RPMI8226 (cell line): ENCODE data around the gene RPL32.

ENCODE experiments used
- DNase-seq: peaks from one replicate; pipeline ENCODE4 v3.0.0-alpha.2; 2015

RPL32 gene

DNA sequence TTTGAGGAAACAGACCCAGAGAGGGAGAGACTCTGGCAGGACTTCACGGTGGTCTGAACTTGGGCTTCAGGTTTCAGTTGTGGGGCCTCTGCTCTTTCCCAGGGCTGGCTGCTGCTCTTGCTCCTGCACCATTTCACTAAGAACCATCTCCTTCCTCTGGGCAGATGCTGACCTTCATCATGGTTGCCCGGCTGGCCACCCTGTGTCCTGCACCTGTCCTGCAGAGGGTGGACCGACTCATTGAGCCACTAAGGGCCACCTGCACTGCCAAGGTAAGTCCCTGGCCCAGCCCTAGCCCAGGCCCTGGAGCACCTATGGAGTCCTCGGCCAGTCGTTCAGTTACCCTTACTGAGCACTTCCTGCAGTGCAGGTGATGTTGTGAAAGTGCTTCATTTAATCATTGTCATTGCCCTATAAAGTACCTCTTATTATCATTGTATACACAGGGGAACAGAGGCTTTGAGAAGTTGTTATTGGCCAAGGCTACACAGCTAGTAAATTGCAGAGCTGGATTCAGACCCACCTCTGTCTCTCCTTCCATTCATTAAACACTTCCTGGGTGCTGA is 10.0 kb downstream of the RPL32 start:
- no peak for DNase-seq

DNA sequence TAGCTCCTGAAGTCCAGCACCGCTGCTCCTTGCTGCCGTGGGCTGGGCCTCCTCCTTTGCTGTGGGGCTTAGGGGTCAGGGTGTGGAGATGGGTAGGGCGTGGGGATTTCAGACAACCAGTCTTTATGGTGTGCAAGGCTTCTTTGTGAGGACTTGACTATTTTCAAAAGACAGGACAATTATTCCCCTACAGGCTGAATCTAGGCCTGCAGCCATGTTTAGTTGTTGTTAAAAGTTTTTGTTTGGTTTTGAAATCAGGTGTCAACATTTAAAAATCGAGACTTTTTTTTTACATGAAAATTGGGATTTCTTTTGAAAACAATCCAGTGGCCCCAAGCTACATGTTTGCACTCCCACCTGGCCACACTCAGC is 10.6 kb downstream of the RPL32 start:
- DNase-seq = no peak

DNA sequence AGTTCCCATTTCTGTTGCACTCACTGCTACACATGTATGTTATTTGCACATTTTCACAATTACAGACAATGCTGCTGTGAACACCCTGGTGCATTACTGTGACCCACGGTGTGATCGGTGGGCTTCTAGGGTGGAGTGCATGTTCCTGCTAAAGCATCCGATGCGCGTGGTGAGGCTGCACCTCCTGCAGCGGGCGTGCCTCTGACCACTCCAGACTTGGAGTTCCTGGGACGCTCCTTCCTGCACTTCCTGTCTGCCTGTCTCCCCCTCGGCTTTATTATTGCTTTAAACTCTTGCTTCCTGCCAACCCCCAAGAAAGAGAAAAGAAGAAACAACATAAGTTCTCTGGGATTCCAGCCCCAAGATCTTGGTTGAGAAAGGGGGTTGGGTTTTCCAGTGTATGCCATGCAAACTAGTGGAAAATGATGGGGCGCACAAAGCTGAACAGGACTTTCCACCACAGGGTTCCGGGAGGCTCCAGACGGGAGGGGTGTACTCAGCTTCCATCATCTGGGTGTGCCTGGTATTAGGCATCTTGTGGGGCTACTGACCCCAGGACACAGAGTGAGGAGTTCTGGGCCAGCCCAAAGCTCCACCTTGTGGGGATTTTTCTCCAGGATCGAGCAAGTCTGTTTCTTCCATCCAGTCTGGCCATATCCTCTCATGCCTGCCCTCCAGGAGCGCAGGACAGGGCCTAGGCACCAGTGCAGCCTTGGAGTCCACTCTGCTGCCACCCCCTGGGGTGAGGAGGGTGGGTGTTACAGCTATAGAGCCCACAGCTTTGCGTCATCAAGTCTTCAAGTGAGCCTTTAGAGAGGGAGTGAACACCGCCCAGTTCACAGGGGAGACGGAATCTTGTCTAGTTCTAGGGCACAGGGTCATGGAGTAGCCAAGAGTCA is 11.2 kb downstream of the RPL32 start:
- no peak for DNase-seq

DNA sequence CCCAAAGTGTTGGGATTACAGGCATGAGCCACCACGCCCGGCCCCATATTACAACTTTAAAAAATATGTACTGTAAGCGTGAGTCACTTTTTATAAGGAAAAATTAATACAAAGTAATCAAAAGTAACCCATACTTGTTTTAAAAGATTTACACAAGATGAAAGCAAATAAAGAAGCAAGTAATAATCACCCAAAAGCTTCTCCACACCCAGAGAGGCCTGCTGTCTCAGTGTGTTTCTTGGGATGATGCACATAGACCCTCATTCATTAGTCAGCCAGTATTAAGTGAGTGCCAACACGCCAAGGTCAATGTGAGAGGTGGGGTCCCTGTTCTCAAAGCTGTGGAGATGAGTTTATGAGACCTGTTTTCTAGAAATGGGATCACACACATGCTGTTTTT is 12.0 kb downstream of the RPL32 start:
- no peak for DNase-seq

DNA sequence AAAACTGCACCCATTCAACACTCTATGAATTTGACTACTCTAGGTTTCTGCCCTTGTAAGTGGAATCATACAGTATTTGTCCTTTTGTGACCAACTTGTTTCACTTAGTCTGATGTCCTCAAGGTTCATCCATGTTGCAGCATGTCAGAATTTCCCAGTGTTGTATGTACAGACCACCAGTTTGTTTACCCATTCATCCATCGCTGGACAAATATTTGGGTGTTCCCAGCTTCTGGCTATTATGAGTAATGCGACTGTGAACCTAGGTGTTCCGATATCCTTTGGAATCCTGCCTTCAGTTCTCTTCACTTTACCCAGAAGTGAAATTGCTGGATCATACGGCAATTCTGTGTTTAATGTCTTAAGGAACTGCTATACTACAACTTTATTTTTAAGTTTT is 12.6 kb downstream of the RPL32 start:
- DNase-seq = no peak

DNA sequence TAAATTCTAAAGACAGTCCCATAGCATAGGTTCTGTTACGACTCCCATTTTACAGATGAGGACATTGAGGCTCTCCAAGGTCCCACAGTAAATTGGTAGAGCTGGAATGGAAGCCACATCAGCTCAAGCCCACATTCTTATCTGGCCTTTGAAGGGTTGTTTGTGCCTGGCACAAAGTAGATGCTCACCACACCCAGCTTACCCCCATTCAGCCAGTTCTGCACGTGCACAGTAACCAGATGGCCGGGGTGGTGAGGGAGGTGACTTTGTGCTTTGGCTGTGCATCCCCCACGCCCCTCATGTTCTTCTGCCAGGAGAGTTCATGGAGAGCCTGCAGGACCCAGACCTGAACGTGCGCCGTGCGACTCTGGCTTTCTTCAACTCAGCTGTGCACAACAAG is 16.2 kb downstream of the RPL32 start:
- DNase-seq = no peak

DNA sequence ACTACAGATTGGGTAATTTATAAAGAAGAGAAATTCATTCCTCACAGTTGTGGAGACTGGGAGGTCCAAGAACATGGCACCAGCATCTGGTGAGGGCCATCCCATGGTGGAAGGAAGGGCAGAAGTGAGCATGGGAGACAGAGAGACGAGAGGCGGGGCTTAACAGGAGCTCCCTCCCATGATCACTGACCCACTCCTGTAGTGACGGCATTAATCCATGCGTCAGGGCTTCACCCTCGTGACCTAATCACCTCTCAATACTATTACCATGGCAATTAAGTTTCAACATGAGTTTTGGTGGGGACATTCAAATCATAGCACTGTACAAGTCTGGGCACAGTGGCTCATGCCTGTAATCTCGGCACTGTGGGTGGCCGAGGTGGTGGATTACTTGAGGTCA is 17.1 kb downstream of the RPL32 start:
- no peak for DNase-seq

DNA sequence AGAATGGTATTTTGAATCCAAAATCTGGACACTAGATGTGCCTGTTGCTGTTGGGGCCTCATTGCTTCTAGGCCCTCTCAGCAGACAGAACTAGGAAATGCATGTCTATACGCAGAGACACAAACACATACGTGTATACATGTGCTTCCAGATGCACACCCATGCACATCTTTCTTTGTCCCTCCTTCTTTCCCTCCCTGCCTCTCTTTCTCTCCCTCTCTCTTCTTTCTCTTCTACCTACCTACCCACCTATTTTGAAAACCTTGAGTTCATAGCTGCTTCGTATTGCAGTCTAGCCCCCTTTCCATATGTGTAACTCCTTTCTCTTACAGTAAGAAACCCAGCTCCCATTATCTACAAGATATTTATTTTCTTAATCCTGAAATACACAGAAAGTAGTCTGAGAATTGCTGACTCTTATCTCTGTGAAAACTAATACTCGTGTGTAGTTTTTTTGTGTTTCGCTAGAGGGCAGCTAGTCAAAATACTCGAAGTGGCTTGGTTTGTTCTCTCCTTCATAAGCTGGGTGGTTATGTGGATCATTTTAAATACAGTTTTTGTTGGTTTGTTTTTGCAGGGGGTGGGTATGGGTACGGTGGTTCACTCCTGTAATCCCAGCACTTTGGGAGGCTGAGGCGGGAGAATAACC is 18.5 kb downstream of the RPL32 start:
- DNase-seq = peak; percentile 53

DNA sequence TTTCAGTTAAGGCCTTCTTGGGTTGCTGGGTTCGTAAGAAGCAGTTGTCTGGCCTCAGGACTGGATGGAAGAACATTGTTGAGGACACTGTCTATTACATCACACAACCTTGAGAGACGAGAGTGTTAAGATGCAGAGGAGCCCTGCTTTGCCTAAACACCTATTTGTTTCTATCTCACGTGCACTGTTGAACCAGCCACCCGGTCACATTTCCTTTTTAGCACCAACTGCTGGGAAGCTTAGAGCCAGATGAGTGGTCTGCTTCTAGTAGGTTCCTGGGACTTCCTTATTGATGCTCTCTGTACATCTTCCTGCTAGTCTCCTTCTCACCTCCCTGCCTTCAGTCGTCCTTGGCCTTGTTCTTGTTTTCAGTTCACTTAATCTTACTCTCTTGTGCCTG is 22.6 kb downstream of the RPL32 start:
- no peak for DNase-seq

DNA sequence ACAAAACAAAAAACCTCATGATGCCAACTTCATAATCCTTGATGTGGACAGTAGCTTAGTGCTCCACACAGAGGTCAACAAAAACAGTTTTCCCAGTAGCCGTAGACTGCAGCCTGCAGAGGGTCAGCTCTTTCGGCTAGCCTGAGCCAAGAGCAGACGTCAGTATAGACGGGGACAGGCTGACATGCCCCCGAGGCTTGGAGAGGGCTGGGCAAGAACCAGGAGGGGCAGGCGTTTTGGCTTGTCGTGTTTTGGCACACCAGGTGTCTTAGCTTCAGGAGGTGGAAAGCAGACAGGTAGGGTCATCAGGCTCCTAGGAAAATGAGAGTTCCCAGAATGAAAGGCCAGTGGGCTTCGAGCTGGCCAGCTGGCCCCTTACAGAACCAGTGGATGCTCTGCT is 23.1 kb downstream of the RPL32 start:
- DNase-seq = no peak

DNA sequence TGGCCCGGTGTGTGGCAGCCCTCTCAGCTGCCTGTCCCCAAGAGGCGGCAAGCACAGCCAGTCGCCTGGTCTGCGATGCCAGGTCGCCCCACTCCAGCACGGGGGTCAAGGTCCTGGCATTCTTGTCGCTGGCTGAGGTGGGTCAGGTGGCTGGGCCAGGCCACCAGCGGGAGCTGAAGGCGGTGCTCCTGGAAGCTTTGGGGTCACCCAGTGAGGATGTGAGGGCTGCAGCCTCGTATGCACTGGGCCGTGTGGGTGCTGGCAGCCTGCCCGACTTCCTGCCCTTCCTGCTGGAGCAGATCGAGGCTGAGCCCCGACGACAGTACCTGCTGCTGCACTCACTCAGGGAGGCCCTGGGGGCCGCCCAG is 24.0 kb downstream of the RPL32 start:
- no peak for DNase-seq

DNA sequence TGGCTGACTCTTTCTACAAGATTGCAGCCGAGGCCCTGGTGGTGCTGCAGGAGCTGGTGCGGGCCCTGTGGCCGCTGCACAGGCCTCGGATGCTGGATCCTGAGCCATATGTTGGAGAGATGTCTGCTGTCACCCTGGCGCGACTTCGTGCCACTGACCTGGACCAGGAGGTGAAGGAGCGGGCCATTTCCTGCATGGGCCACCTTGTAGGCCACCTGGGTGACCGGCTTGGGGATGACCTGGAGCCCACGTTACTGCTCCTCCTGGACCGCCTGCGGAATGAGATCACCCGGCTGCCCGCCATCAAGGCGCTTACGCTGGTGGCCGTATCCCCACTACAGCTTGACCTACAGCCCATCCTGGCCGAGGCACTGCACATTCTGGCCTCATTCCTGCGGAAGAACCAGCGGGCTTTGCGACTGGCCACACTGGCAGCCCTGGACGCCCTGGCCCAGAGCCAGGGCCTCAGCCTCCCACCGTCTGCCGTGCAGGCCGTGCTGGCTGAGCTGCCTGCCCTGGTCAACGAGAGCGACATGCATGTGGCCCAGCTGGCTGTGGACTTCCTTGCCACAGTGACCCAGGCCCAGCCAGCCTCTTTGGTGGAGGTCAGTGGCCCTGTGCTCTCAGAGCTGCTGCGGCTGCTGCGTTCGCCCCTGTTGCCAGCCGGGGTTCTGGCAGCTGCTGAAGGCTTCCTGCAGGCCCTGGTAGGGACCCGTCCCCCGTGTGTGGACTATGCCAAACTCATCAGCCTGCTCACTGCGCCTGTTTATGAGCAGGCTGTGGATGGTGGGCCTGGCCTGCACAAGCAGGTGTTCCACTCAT is 24.6 kb downstream of the RPL32 start:
- DNase-seq = no peak

DNA sequence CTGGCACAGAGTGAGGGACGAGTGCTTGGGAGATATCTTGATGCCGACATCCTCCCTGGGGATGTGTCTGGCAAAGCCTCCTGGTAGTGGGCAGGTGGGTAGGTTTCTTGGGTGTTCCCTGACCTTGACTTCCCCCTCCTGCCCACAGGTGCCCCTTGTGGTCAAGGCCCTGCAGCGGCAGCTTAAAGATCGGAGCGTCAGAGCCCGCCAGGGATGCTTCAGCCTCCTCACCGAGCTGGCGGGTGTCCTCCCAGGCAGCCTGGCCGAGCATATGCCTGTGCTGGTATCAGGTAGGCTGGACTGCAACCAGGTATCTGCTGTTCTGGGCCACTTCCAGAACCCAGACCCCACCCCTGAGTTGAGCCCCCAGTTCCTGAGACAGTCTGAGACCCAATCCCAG is 25.6 kb downstream of the RPL32 start:
- DNase-seq = peak; percentile 52

DNA sequence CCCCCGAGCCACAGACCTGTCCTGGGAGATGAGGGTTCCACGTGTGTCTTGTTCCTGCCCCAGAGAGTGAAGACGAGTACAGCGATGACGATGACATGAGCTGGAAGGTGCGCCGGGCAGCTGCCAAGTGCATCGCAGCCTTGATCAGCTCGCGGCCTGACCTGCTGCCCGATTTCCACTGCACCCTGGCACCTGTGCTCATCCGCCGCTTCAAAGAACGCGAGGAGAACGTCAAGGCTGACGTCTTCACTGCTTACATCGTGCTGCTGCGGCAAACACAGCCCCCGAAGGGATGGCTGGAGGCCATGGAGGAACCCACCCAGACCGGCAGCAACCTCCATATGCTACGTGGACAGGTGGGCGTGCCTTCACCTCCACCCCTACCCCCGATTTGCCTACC is 26.3 kb downstream of the RPL32 start:
- no peak for DNase-seq

DNA sequence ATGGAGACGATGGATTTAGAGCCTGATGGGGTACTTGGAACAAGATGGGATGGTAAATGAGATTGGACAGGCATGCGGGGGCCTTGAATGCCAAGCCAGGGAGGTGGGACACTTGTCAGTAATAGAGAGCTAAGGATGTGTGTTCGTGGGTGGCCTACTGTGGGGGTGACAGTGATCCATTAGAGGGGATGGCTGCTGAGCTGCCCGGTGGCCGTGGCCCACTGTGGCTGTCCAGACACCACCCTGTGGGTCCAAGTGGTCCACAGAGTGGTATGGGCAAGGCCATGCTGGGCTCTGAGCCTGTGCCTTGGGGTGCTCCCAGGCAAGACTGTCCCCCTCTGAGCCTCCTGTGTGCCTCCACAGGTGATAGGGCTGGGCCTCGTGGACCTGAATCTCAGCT is 27.4 kb downstream of the RPL32 start:
- no peak for DNase-seq

DNA sequence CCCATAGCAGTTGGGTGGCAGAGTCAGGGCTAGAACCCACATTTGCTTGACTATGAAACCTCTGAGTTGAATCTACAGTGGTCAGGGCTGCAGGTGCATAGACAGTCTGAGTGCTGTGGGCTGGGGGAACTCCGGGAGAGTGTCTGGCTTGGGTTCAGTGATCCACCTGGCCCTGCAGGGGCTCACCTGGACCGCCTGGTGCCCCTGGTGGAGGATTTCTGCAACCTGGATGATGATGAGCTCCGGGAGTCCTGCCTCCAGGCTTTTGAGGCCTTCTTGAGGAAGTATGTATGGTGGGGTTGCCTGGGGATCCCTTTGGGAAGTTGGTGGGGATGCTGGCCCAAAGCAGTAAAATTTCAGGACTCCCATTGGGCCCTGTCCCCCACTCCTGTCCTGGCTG is 28.6 kb downstream of the RPL32 start:
- DNase-seq = no peak

DNA sequence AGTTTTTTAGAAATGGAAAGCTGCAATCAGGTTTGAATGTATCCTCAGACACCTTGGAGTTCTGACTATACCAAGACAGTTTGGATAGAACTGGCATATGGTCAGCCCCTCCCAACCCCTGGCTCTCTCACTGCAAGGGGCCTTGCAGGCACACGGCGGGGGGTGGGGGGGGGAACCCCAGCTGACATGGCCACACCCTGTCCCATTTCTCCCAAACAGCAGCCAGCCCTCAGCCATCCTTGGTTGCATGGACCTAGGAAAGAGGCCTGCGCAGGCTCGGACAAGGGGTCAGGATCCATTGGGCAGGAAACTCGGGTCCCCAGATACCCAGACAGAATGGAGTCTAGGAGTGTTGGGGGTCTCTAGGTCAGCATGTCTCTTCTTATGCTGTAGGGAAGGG is 30.4 kb downstream of the RPL32 start:
- DNase-seq = no peak

DNA sequence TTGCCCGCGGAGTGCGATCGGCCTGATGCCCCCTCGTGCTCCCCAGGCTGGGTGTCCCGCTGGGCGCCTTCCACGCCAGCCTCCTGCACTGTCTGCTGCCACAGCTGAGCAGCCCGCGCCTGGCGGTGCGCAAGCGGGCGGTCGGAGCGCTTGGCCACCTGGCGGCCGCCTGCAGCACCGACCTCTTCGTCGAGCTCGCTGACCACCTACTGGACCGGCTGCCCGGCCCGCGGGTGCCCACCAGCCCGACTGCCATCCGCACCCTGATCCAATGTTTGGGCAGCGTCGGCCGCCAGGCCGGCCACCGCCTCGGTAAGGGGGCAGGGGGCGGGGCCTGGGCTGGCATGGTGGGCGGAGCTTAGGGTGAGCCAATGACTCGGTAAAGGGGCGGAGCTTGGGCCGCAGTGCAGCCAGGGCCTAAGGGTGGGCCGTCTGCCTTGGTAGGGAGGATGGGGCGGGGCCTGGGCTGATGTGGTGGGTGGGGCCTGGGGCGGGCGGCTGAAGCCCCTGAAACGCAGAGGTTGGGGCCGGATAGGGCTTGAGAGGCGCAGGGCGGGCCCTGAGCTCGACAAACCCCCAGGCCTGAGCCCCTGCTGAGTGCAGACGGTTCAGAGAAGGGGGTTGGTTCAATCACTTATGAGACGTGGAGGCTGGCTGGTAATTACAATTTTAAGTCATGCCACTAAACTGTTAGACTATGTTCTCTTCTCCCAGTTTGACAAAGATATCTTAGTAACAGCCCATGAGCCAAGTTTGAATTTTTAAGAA is 31.2 kb downstream of the RPL32 start:
- DNase-seq = peak; percentile 68

DNA sequence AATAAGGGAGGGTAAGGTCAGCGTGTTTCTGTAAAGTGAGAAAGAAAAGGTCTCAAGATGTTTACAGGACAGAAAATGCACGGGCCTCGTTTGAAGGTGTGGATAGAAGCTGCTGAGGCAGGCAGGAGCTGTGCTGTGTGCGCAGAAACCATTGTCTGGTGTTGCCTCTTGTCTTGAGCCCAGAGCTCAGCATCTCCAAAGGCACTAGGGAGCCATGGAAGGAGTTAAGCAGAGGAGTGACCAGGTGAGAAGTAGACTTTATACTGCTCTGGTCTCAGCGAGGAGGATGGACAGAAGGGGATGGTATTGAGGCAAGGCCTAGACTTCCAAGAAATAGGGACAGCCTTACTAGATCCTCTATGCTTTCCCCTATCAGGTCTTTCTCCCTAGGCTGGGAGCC is 31.9 kb downstream of the RPL32 start:
- no peak for DNase-seq

DNA sequence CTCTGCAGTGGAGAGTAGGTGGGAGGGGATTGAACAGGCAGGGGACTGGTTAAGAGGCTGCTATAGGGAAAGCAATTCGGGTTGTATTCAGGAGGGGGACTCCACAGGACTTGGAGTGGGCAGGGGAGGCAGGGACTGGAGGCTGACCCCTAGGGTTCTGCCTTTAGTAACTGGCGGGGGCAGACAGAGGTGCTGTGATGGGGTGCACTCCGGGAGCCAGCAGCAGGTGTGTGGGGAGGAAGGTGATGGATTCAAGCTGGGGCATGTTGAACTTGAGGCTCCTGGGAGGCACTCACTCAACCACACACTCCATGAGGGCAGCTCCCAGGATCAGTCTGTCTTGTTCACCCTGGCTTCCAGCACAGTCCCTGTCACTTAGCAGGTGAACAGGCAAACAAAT is 32.4 kb downstream of the RPL32 start:
- DNase-seq = no peak

DNA sequence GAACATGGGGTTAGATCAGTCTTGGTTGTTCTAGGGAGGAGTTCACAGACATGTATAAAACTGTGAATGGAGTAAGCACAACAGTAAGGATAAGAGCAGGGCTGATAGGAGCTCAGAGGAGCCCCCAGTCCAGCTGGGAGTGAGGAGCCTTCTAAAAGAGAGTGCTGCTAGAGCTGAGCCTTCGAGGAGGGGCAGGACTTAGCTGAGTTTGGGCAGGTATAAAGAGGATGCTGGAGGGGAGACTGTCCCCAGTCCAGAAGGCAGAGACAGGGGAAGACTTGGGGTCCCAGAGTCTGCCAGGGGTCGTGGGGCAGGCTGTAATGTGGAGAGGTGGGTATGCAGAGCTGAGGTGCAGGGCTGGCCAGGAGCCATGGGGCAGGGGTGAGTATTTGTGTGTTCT is 32.8 kb downstream of the RPL32 start:
- no peak for DNase-seq

DNA sequence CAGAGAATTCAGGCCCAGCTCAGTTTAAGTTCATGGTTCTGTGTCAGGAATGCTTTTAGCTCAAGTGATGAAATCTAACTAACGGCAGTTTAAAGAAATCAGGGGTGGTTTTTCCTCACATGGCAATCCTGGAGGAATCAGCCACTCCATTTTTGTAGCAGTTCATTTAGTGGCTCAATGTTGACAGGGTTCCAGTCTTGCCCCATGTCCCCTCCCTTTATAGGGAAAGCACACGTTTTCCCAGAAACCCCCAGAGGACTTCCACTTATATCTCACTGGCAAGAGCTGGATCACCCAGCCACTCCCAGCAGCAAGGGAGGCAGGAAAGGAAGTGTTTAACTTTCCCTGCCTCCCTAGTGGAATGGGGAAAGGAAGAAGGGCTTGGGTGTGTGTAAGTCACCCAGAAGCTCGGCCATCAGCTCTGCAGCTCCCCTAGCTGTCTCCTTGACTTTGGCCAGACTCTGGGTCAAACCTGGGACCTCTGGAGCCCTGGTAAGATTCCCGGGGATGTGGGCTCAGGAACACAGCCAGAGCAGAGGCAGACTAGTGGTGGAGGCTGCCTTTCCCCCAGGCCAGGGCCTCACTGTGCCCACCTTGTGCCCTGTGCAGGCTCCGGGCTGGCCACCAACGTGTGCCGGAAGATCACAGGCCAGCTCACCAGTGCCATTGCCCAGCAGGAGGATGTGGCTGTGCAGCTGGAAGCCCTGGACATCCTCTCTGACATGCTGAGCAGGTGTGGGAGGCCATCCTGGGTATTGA is 33.6 kb downstream of the RPL32 start:
- DNase-seq = no peak
